Muscle layer of duodenum (tissue), 2 donors: Measurements from ENCODE around the gene DUSP8.
A peak's percentile ranks its signal among the peaks of the same experiment; 100 is the strongest.

Experiments used
- H3K27ac ChIP-seq: one replicate; pipeline ENCODE4 v1.7.0; 2013; ENCODE audit warnings: mild to moderate bottlenecking, low read length
- H3K27me3 ChIP-seq: one replicate; pipeline ENCODE4 v1.7.0; 2013; ENCODE audit warnings: low read depth, mild to moderate bottlenecking, control low read depth, low read length
- H3K36me3 ChIP-seq, 2 donors: one replicate each; pipeline ENCODE4 v1.7.0; 2013; ENCODE audit warnings: low read length in 2 of 2, control low read depth in 1 of 2, mild to moderate bottlenecking in 1 of 2; ENCODE audit not compliant: insufficient read depth in 2 of 2, control insufficient read depth in 1 of 2
- H3K4me1 ChIP-seq, 2 donors: one replicate each; pipeline ENCODE4 v1.7.0; 2013; ENCODE audit warnings: low read length in 2 of 2, mild to moderate bottlenecking in 2 of 2, control low read depth in 1 of 2, moderate library complexity in 1 of 2; ENCODE audit not compliant: insufficient read depth in 2 of 2, control insufficient read depth in 1 of 2
- H3K4me3 ChIP-seq, 2 donors: one replicate each; pipeline ENCODE4 v1.7.0; 2013; ENCODE audit warnings: low read length in 2 of 2, low read depth in 1 of 2, mild to moderate bottlenecking in 1 of 2
- H3K9me3 ChIP-seq, 2 donors: one replicate each; pipeline ENCODE4 v1.7.0; 2013; ENCODE audit warnings: low read length in 2 of 2, control low read depth in 1 of 2, mild to moderate bottlenecking in 1 of 2; ENCODE audit not compliant: control insufficient read depth in 1 of 2
- donor health status: healthy.

DUSP8 gene

DNA sequence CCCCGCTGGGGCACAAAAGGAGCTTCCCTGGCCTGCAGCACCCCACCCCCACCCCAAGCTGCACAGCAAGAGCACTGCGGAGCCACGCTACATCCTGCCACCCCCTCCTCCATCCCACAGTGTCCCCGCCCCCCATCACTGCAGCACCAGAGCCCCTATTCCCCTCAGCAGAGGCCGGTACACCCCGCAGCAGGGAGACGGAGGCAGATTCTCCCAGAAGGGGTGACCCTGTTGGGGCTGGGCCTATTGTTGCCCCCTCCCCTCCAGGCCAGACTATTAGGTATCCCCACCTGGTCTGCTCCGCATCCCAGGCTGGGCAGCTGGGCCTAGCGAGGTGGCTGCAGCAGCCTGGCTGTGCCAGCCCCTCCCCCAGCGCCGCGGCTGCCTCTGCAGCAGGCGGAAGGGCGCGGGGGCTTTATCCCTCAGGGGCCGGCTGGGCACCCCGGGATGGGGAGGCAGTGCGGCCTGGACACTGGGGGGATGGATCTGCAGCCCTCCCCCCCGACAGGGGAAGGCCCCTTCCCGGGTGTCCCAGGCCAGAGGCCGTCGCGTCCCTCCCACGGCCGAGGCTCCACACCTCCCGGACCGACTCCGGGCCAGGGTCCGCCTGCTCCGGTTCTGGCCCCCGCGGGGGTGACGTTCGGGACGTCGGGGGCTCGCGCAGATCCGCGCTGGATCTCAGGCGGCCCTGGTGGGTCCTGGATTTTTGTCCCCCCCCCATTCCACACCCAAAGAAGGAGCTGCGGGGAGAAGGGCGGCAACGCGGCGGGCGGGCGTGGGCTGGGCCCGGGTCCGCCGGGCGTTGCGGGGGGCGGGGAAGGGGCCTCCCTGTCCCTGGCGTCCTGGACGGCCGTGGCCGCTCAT is 943 bp downstream of the DUSP8 start:
- Histone ChIP-seq H3K36me3 (no peaks in the 10 kb centered on the region), H3K27ac (no peak overlapping the region), H3K27me3 (no peaks in the 10 kb centered on the region), H3K4me1 (peaks cover 2 to 63% of the 10 kb centered on the region in 2 donors), H3K4me3 (peak overlapping the region; percentile 56 to 78), H3K9me3 (no peaks in the 10 kb centered on the region)

DNA sequence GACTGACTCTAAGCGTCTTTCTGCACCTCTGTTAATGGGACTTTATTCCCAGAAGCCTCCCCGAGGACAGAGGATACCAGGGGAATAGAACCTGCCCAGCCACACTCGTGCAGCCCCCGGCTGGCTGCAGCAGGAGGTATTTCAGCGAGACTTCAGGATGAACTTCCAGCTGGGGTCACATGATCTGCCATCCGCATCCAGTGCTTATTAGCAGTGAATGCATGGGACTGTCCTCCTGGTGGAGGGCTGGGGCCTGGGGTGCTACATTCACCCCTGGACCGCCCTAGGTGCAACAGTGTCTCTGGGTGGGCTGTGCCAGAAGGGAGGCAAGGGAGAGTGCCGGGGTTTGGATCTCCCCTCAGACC is 1.6 kb downstream of the DUSP8 start:
- Histone ChIP-seq H3K27ac (no peak overlapping the region), H3K36me3 (no peaks in the 10 kb centered on the region), H3K27me3 (no peaks in the 10 kb centered on the region), H3K4me3 (peak overlapping the region; percentile 56 to 78), H3K4me1 (peaks cover 2 to 69% of the 10 kb centered on the region in 2 donors), H3K9me3 (no peaks in the 10 kb centered on the region)

DNA sequence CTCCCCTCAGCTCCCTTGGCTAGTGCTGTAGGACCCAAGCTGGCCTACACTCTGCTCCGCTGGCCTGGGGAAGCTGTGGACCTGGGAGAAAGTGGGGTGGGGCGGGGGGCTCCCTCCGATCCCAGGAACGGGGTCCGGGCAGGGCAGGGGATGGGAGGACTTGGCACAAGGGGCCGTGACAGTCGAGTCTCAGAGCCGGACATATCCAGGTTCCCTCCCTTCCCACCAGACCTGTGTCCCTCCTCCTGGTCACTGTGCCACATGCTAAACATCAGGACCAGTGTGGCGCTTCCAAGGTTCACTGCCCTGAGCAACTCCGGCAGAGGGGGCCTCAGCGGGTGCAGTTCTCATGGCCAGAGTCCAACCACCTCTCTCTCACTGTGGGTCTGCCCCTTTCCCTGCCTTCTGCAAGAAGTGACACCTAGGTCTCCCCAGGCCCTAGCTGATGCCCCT is 2.0 kb downstream of the DUSP8 start:
- H3K27me3 ChIP-seq: no peaks in the 10 kb centered on the region
- peaks cover 2 to 74% of the 10 kb centered on the region in 2 donors for H3K4me1 ChIP-seq
- H3K36me3 ChIP-seq: no peaks in the 10 kb centered on the region
- no peak overlapping the region for H3K27ac ChIP-seq
- H3K4me3 ChIP-seq: peak overlapping the region; percentile 56 to 78
- H3K9me3 ChIP-seq: no peaks in the 10 kb centered on the region

DNA sequence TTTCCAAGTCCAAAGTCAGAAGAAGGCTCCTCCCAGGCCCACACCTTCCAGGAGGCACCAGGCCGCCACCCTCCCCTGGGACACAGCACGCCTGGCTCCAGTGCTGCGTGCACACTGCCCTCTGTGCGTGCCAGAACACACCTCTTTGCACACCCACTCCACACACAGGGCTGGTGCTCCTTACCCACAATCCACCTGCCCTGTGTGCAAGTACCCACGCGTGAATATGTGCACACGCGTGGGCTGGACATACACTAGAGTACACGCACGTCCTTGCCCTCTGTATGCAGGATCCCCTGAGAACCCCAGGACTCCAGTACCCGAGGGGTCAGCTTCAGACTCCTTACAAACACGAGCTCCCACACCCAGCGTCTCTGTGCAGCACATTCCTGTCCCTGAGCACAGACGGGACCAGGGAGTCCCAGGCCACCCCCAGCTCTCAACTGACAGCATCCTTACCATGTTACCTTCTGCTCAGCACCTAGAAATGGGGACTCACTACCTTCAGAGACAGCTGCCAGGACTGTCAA is 2.8 kb downstream of the DUSP8 start:
- H3K27me3 ChIP-seq: no peaks in the 10 kb centered on the region
- peaks cover 2 to 78% of the 10 kb centered on the region in 2 donors for H3K4me1 ChIP-seq
- H3K4me3 ChIP-seq: no peak overlapping the region
- H3K36me3 ChIP-seq: no peaks in the 10 kb centered on the region
- H3K9me3 ChIP-seq: no peaks in the 10 kb centered on the region
- H3K27ac ChIP-seq: no peak overlapping the region

DNA sequence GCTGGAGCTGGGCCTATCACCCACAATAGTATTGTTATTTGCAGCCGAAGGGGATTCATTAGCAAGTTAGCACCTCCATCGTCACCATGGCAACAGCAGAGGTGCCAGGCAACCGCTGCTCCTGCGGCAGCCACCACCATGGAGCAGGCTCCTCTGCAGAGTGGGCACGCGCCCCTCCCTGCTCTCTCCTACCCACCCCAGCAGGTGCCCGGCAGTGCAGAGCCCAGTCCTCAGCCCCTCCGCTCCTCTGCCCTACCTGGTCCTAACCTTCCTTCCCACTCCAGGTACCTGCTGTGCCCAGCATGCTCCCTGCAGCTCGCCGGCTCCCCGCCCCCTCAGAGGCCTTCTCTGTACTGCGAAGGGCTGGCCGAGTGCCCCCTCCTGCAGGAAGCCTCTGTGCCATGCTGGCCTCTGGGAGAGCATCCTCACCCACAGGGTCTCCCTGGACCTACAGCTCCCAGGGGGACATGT is 3.6 kb downstream of the DUSP8 start:
- no peaks in the 10 kb centered on the region for H3K27me3 ChIP-seq
- H3K27ac ChIP-seq: no peak overlapping the region

DNA sequence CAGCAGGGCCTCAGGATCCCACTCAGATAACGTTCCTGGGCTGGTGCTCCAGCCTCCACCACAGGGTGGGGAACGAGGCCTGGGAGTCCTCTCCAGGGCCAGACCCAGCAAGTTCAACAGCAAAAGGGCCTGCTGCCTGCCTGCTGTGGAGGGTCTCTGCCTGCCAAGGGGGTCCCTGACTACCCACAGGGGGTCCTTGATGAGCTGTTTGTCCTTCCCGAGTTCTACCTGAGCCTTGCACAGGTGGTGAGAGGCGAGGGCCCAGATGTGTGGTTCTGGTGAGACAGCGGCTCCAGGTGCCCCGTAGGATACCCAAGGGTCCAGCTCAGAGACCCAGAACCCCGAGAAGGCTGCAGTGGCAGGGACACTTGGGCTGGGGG is 4.4 kb downstream of the DUSP8 start:
- Histone ChIP-seq H3K4me1 (peaks cover 2 to 73% of the 10 kb centered on the region in 2 donors), H3K36me3 (peaks cover 0 to 6% of the 10 kb centered on the region in 2 donors), H3K27ac (no peak overlapping the region), H3K27me3 (no peaks in the 10 kb centered on the region), H3K9me3 (no peaks in the 10 kb centered on the region), H3K4me3 (no peak overlapping the region)

More for the DNA sequence above, 3.6 kb downstream of the DUSP8 start:
- H3K4me3 ChIP-seq: no peak overlapping the region
- H3K9me3 ChIP-seq: no peaks in the 10 kb centered on the region
- H3K4me1 ChIP-seq: peaks cover 2 to 78% of the 10 kb centered on the region in 2 donors
- H3K36me3 ChIP-seq: no peaks in the 10 kb centered on the region

DNA sequence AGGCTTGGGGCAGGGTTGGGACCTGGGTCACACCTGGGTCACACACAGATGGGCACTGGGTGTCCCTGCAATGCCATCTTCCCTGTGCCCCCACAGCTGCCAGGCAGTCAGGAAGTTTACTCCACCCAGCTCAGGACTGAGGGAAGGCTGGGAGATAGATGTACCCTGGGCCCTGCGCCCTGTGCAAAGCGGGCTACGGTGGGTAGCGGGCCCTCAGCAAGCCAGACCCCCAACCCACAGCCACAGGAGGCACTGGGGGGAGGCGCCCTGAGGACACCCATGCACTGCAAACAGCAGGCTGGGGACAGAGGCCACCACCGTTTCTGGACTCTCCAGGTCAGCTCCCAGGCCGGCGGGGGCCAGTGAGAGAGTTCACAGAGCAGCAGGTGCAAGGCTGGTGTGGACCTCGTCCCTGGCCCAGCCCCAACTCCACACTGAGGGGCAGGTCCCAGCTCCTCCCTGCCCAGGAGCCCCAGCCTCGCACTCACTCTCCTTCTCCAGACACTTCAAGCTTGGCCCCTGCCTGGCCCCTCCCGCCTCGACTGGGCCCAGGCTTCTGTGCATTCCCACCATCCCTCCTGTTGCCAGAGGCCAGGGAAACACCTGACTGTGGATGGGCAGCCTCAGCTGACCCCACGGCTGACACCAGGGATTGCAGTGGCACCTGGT is 4.9 kb downstream of the DUSP8 start:
- Histone ChIP-seq H3K4me1 (peaks cover 2 to 70% of the 10 kb centered on the region in 2 donors), H3K9me3 (no peaks in the 10 kb centered on the region), H3K4me3 (no peak overlapping the region), H3K27ac (no peak overlapping the region), H3K27me3 (no peaks in the 10 kb centered on the region), H3K36me3 (peaks cover 0 to 6% of the 10 kb centered on the region in 2 donors)

DNA sequence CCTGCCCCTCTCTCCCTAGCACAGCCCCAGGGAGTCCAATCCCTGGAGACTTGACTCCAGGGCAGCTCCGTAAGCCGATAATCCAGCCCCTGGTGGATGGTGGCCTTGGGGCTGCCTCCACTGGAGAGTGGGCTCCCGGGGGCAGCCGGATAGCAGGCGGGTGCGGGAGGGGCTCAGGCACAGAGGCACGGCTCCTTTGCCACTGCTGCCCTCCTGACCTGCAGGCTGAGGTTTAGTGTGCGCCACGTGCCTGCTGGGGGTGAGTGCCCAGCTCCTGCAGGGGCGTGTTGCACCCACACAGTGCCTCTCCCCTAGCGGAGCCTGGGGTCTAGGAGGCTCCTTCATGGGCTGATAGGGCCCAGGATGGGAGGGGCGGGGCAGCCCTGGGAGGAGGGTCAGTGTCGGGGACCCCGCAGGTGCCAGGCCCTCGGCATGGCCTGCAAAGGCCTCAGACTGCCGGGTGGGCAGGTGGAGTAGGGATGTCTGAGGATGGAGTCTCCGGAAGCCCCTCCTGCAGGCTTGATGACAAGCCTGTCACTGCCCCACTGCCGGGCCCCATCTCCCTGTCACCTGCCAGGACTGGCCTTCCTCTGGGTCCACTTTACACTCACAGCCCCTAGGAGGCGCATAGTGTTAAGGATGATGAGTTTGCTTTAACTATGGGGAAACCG is 5.6 kb downstream of the DUSP8 start:
- H3K9me3 ChIP-seq: no peaks in the 10 kb centered on the region
- H3K36me3 ChIP-seq: peaks cover 0 to 12% of the 10 kb centered on the region in 2 donors
- no peak overlapping the region for H3K27ac ChIP-seq
- H3K4me3 ChIP-seq: no peak overlapping the region
- peaks cover 2 to 70% of the 10 kb centered on the region in 2 donors for H3K4me1 ChIP-seq
- no peaks in the 10 kb centered on the region for H3K27me3 ChIP-seq

DNA sequence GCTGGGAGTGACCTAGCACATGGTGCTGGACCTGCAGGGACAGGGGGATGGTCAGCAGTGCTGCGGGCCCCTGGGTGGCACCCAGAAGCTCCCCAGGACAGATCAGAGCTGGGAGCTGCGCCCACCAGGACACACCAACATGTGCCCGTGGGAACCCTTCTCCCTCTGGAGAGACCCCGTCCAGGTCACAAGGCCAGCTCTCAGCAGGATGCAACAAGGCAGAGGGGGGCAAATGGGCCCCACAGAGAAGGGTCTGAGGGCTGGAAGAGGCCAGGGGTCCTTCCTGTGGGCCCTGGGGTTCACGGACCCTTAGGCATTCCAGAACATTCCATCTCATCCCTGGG is 6.2 kb downstream of the DUSP8 start:
- Histone ChIP-seq H3K9me3 (no peaks in the 10 kb centered on the region), H3K4me1 (peaks cover 2 to 66% of the 10 kb centered on the region in 2 donors), H3K27ac (no peak overlapping the region), H3K36me3 (peaks cover 0 to 12% of the 10 kb centered on the region in 2 donors), H3K4me3 (no peak overlapping the region), H3K27me3 (no peaks in the 10 kb centered on the region)

DNA sequence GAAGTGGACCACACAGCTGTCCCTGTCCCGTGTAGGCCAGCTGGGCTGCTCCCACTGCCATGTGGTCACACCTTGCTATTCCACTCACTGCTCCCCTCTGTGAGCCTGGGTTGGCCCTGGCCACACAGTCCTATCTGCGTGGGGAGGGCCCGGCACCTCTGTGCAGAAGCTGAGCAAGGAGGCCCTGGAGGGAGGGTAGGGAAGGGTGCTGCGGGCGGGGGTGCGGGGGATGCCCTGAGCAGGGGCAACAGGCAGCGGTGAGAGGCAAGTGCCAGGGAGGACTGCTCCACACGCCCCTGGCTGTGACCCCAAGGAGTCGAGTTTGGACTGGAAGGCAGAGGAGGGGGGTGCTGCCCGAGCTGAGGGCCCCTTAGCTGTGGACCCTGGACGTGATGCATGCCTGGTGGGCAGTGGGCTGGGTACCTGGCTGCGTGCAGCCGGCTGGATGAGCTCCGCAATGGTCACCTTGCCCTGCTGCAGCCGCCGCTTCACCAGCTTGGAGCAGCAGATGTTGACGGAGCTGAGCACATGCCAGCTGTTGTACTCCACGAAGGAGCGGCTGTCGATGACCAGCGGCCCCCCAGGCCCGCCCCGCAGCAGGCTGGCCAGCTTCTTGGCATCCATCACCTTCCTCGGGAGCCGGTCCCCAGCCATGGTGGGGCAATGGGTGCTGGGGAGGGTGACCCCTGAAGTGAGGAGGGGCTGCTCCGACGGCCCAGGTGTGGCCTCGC is 6.7 kb downstream of the DUSP8 start:
- Histone ChIP-seq H3K27ac (no peak overlapping the region), H3K27me3 (no peaks in the 10 kb centered on the region), H3K4me1 (peaks cover 2 to 62% of the 10 kb centered on the region in 2 donors), H3K9me3 (no peaks in the 10 kb centered on the region), H3K4me3 (no peak overlapping the region), H3K36me3 (peaks cover 0 to 12% of the 10 kb centered on the region in 2 donors)
